Measurements from ENCODE around the gene EXOSC10. TPM values are rescaled to one million over a fixed set of nuclear protein-coding genes. Genes with fewer than 3 reads are reported as not detected.

EXOSC10 gene
- 10 to 100 TPM; 78.9 to 84.4 TPM for total RNA-seq
- polyA plus RNA-seq = 10 to 100 TPM; 30.1 to 52.2 TPM

- H3K27me3 ChIP-seq (ENCODE audit: insufficient read depth, low read length) = no peaks in the 10 kb centered on the region
- Mint-ChIP-seq H3K27me3 (no peaks in the 10 kb centered on the region), H3K36me3 (peaks cover 5 to 22% of the 10 kb centered on the region in 2 donors), H3K4me3 (peak within 1 kb of the TSS; percentile 92 to 98 (median 96)), H3K27ac (peak within 1 kb of the TSS; percentile 89 to 97 (median 96)), H3K9me3 (no peaks in the 10 kb centered on the region), H3K4me1 (peaks cover 8 to 23% (median 12%) of the 10 kb centered on the region in 4 donors)
- ChIA-PET POLR2A (ENCODE audit: partially characterized antibody) (interaction anchor here (0.6 to 2.5 kb wide), 16 partner anchors 9 to 809 kb away, joined by 3 to 27 read pairs (median 3); partner anchors contain the start of genes CLCN6, FBXO6, MTOR and SRM), CTCF (ENCODE audit: partially characterized antibody) (interaction anchor here (1.1 to 3.1 kb wide), 5 partner anchors 11 to 544 kb away, joined by 3 to 30 read pairs (median 8); no protein-coding TSS in a partner anchor)
- peak within 1 kb of the TSS; percentile 89 for H3K27ac ChIP-seq (ENCODE audit: low read depth, low read length)
- H3K9me3 ChIP-seq (ENCODE audit: control insufficient read depth in 1 of 2, low read length in 2 of 2) = no peaks in the 10 kb centered on the region
- peaks cover 18% of the 10 kb centered on the region for H3K4me1 ChIP-seq (ENCODE audit: insufficient read depth, low read length)
- peak within 1 kb of the TSS; percentile 93 to 96 for H3K4me3 ChIP-seq (ENCODE audit: low read length in 2 of 2)
- H3K36me3 ChIP-seq (ENCODE audit: insufficient read depth, low read length) = peaks cover 15% of the 10 kb centered on the region
- DNase-seq = peak; percentile 93 to 95 (median 94)
- intact Hi-C loops (cut with micrococcal nuclease) = loop anchor here (1.0 kb wide), 1 partner anchor 39 kb away; the partner anchor contains the start of gene SRM
Observed at GRCh38 chr1:11099310-11100148, at the start of gene EXOSC10. Gene EXOSC10, minus strand, starts transcription at chr1:11099869. Its CDS starts 38 bp downstream, at chr1:11099831.

GRCh38 chr1:11147197-11147770 lies 47.6 kb upstream of the EXOSC10 start:
- DNase-seq = no peak
- no peaks in the 10 kb centered on the region for H3K9me3 ChIP-seq (ENCODE audit: control insufficient read depth in 1 of 2, low read length in 2 of 2)
- no peak overlapping the region for H3K27ac ChIP-seq (ENCODE audit: low read depth, low read length)
- Mint-ChIP-seq H3K4me3 (no peak overlapping the region), H3K36me3 (peaks cover 66 to 91% of the 10 kb centered on the region in 2 donors), H3K4me1 (peaks cover 0 to 8% (median 0%) of the 10 kb centered on the region in 4 donors), H3K9me3 (no peaks in the 10 kb centered on the region), H3K27ac (peak overlapping the region in 1 of 7 donors; percentile 30), H3K27me3 (no peaks in the 10 kb centered on the region)
- ChIA-PET POLR2A (ENCODE audit: partially characterized antibody) (no interaction called here), CTCF (ENCODE audit: partially characterized antibody) (interaction anchor here (3.3 kb wide), 1 partner anchor 110 kb away, joined by 13 read pairs; no protein-coding TSS in a partner anchor)
- H3K4me1 ChIP-seq (ENCODE audit: insufficient read depth, low read length) = no peaks in the 10 kb centered on the region
- H3K4me3 ChIP-seq (ENCODE audit: low read length in 2 of 2) = no peak overlapping the region
- H3K27me3 ChIP-seq (ENCODE audit: insufficient read depth, low read length) = no peaks in the 10 kb centered on the region
- H3K36me3 ChIP-seq (ENCODE audit: insufficient read depth, low read length) = peaks cover 65% of the 10 kb centered on the region
- intact Hi-C loops (cut with micrococcal nuclease) = no loop called here

GRCh38 chr1:11145741-11146140 lies 46.1 kb upstream of the EXOSC10 start:
- Histone ChIP-seq H3K4me1 (ENCODE audit: insufficient read depth, low read length) (no peaks in the 10 kb centered on the region), H3K27ac (ENCODE audit: low read depth, low read length) (no peak overlapping the region), H3K4me3 (ENCODE audit: low read length in 2 of 2) (no peak overlapping the region), H3K27me3 (ENCODE audit: insufficient read depth, low read length) (no peaks in the 10 kb centered on the region), H3K36me3 (ENCODE audit: insufficient read depth, low read length) (peaks cover 56% of the 10 kb centered on the region), H3K9me3 (ENCODE audit: control insufficient read depth in 1 of 2, low read length in 2 of 2) (no peaks in the 10 kb centered on the region)
- H3K9me3 Mint-ChIP-seq = no peaks in the 10 kb centered on the region
- H3K27me3 Mint-ChIP-seq = no peaks in the 10 kb centered on the region
- CTCF ChIA-PET (ENCODE audit: partially characterized antibody) = interaction anchor here (1.1 to 3.3 kb wide), 2 partner anchors 21 to 108 kb away, joined by 3 to 13 read pairs; no protein-coding TSS in a partner anchor
- no peak for DNase-seq
- H3K4me1 Mint-ChIP-seq = peaks cover 0 to 8% (median 0%) of the 10 kb centered on the region in 4 donors
- no peak overlapping the region for H3K4me3 Mint-ChIP-seq
- peaks cover 65 to 79% of the 10 kb centered on the region in 2 donors for H3K36me3 Mint-ChIP-seq
- POLR2A ChIA-PET (ENCODE audit: partially characterized antibody) = no interaction called here
- no peak overlapping the region for H3K27ac Mint-ChIP-seq
- intact Hi-C loops (cut with micrococcal nuclease) = no loop called here

- no peak overlapping the region for H3K4me3 Mint-ChIP-seq
- ChIA-PET POLR2A (ENCODE audit: partially characterized antibody) (no interaction called here), CTCF (ENCODE audit: partially characterized antibody) (interaction anchor here (3.3 kb wide), 1 partner anchor 107 kb away, joined by 13 read pairs; no protein-coding TSS in a partner anchor)
- H3K27me3 Mint-ChIP-seq = no peaks in the 10 kb centered on the region
- peaks cover 57 to 77% of the 10 kb centered on the region in 2 donors for H3K36me3 Mint-ChIP-seq
- H3K27ac ChIP-seq (ENCODE audit: low read depth, low read length) = no peak overlapping the region
- no peaks in the 10 kb centered on the region for H3K4me1 ChIP-seq (ENCODE audit: insufficient read depth, low read length)
- peak overlapping the region in 1 of 7 donors; percentile 6 for H3K27ac Mint-ChIP-seq
- no peaks in the 10 kb centered on the region for H3K27me3 ChIP-seq (ENCODE audit: insufficient read depth, low read length)
- no peak overlapping the region for H3K4me3 ChIP-seq (ENCODE audit: low read length in 2 of 2)
- peaks cover 0 to 8% (median 0%) of the 10 kb centered on the region in 4 donors for H3K4me1 Mint-ChIP-seq
- H3K9me3 ChIP-seq (ENCODE audit: control insufficient read depth in 1 of 2, low read length in 2 of 2) = no peaks in the 10 kb centered on the region
- intact Hi-C loops (cut with micrococcal nuclease) = no loop called here
- H3K9me3 Mint-ChIP-seq = no peaks in the 10 kb centered on the region
- DNase-seq = no peak
- H3K36me3 ChIP-seq (ENCODE audit: insufficient read depth, low read length) = peaks cover 49% of the 10 kb centered on the region
Observed at GRCh38 chr1:11144570-11145256, 45.0 kb upstream of the EXOSC10 start.

GRCh38 chr1:11143907-11144306 lies 44.2 kb upstream of the EXOSC10 start:
- H3K27me3 Mint-ChIP-seq = no peaks in the 10 kb centered on the region
- no peaks in the 10 kb centered on the region for H3K27me3 ChIP-seq (ENCODE audit: insufficient read depth, low read length)
- POLR2A ChIA-PET (ENCODE audit: partially characterized antibody) = no interaction called here
- DNase-seq = no peak
- no peaks in the 10 kb centered on the region for H3K9me3 ChIP-seq (ENCODE audit: control insufficient read depth in 1 of 2, low read length in 2 of 2)
- H3K27ac ChIP-seq (ENCODE audit: low read depth, low read length) = no peak overlapping the region
- CTCF ChIA-PET (ENCODE audit: partially characterized antibody) = no interaction called here
- H3K36me3 Mint-ChIP-seq = peaks cover 53 to 77% of the 10 kb centered on the region in 2 donors
- H3K4me1 Mint-ChIP-seq = peaks cover 0 to 8% (median 0%) of the 10 kb centered on the region in 4 donors
- intact Hi-C loops (cut with micrococcal nuclease) = no loop called here
- peak overlapping the region in 3 of 7 donors; percentile 19 to 66 (median 40) for H3K27ac Mint-ChIP-seq
- H3K4me3 Mint-ChIP-seq = no peak overlapping the region
- H3K36me3 ChIP-seq (ENCODE audit: insufficient read depth, low read length) = peaks cover 47% of the 10 kb centered on the region
- no peak overlapping the region for H3K4me3 ChIP-seq (ENCODE audit: low read length in 2 of 2)
- no peaks in the 10 kb centered on the region for H3K4me1 ChIP-seq (ENCODE audit: insufficient read depth, low read length)
- H3K9me3 Mint-ChIP-seq = no peaks in the 10 kb centered on the region

- ChIA-PET CTCF (ENCODE audit: partially characterized antibody) (no interaction called here), POLR2A (ENCODE audit: partially characterized antibody) (no interaction called here)
- Histone ChIP-seq H3K9me3 (ENCODE audit: control insufficient read depth in 1 of 2, low read length in 2 of 2) (no peaks in the 10 kb centered on the region), H3K4me1 (ENCODE audit: insufficient read depth, low read length) (no peaks in the 10 kb centered on the region), H3K4me3 (ENCODE audit: low read length in 2 of 2) (no peak overlapping the region), H3K27me3 (ENCODE audit: insufficient read depth, low read length) (no peaks in the 10 kb centered on the region), H3K27ac (ENCODE audit: low read depth, low read length) (no peak overlapping the region), H3K36me3 (ENCODE audit: insufficient read depth, low read length) (peaks cover 49% of the 10 kb centered on the region)
- Mint-ChIP-seq H3K27ac (peak overlapping the region in 3 of 7 donors; percentile 14 to 69 (median 40)), H3K4me3 (no peak overlapping the region), H3K27me3 (no peaks in the 10 kb centered on the region), H3K9me3 (no peaks in the 10 kb centered on the region), H3K36me3 (peaks cover 57 to 77% of the 10 kb centered on the region in 2 donors), H3K4me1 (peaks cover 0 to 8% (median 0%) of the 10 kb centered on the region in 4 donors)
- intact Hi-C loops (cut with micrococcal nuclease) = no loop called here
- DNase-seq = no peak
Observed at GRCh38 chr1:11143401-11143800, 43.7 kb upstream of the EXOSC10 start.

Measured in CD4-positive, alpha-beta memory T cell (primary cell).